Neural crest cell (in vitro differentiated cells): ENCODE results near the gene FRMD3. TPM values are rescaled to one million over a fixed set of nuclear protein-coding genes. Genes with fewer than 3 reads are reported as not detected.

ENCODE experiments used
- DNase-seq: peaks from one replicate; pipeline ENCODE4 v3.0.0; 2021; ENCODE audit warnings: low read depth, mixed read lengths, low spot score
- H3K27ac Mint-ChIP-seq: one replicate; pipeline ENCODE4 v1.8.0; 2021; ENCODE audit warnings: mild to moderate bottlenecking, mixed read lengths; ENCODE audit not compliant: unreplicated experiment
- H3K27me3 Mint-ChIP-seq: 2 replicates; pipeline ENCODE4 v1.8.0; 2021; ENCODE audit warnings: low read depth, mild to moderate bottlenecking, mixed read lengths
- H3K36me3 Mint-ChIP-seq: 2 replicates; pipeline ENCODE4 v1.8.0; 2021; ENCODE audit warnings: low read depth, mild to moderate bottlenecking, mixed read lengths
- H3K4me1 Mint-ChIP-seq: 2 replicates; pipeline ENCODE4 v1.8.0; 2021; ENCODE audit warnings: mixed read lengths
- H3K4me3 Mint-ChIP-seq: one replicate; pipeline ENCODE4 v1.8.0; 2021; ENCODE audit warnings: mild to moderate bottlenecking, mixed read lengths
- H3K9me3 Mint-ChIP-seq: 2 replicates; pipeline ENCODE4 v1.8.0; 2021; ENCODE audit warnings: mixed read lengths
- CTCF ChIP-seq: fragments of 200-600 bp; sonication (generic); conservative IDR thresholded peaks from 2 replicates; pipeline ENCODE4 v1.5.0; 2021; ENCODE audit warnings: antibody characterized with exemption, mild to moderate bottlenecking
- total RNA-seq: library from RNA; stranded (reverse); gene quantifications from 2 replicates; pipeline ENCODE4 v1.2.1, GENCODE V29; 2021

FRMD3 gene
- total RNA-seq, 1 donor from 2014 or later: 2.3 TPM

GRCh38 chr9:83503866-83504265 lies 34.3 kb downstream of the FRMD3 start:
- H3K27ac Mint-ChIP-seq: no peak overlapping the region
- no peaks in the 10 kb centered on the region for H3K36me3 Mint-ChIP-seq
- peaks cover 12% of the 10 kb centered on the region for H3K4me1 Mint-ChIP-seq
- no peaks in the 10 kb centered on the region for H3K9me3 Mint-ChIP-seq
- DNase-seq: no peak
- no peak for TF ChIP-seq CTCF
- no peak overlapping the region for H3K4me3 Mint-ChIP-seq
- no peaks in the 10 kb centered on the region for H3K27me3 Mint-ChIP-seq

GRCh38 chr9:83501565-83501964 lies 36.6 kb downstream of the FRMD3 start:
- no peak overlapping the region for H3K4me3 Mint-ChIP-seq
- TF ChIP-seq CTCF: no peak
- no peaks in the 10 kb centered on the region for H3K27me3 Mint-ChIP-seq
- H3K36me3 Mint-ChIP-seq: no peaks in the 10 kb centered on the region
- H3K27ac Mint-ChIP-seq: no peak overlapping the region
- no peaks in the 10 kb centered on the region for H3K9me3 Mint-ChIP-seq
- no peak for DNase-seq
- peaks cover 8% of the 10 kb centered on the region for H3K4me1 Mint-ChIP-seq

- Mint-ChIP-seq H3K4me3 (no peak overlapping the region), H3K27me3 (no peaks in the 10 kb centered on the region), H3K4me1 (peaks cover 8% of the 10 kb centered on the region), H3K27ac (no peak overlapping the region), H3K36me3 (no peaks in the 10 kb centered on the region), H3K9me3 (no peaks in the 10 kb centered on the region)
- no peak for DNase-seq
- TF ChIP-seq CTCF: no peak
Observed at GRCh38 chr9:83497441-83497840, 40.8 kb downstream of the FRMD3 start.

GRCh38 chr9:83491995-83492394 lies 46.2 kb downstream of the FRMD3 start:
- no peak for TF ChIP-seq CTCF
- Mint-ChIP-seq H3K27me3 (no peaks in the 10 kb centered on the region), H3K27ac (no peak overlapping the region), H3K9me3 (no peaks in the 10 kb centered on the region), H3K4me1 (no peaks in the 10 kb centered on the region), H3K36me3 (no peaks in the 10 kb centered on the region), H3K4me3 (no peak overlapping the region)
- no peak for DNase-seq

GRCh38 chr9:83491413-83491812 lies 46.8 kb downstream of the FRMD3 start:
- H3K36me3 Mint-ChIP-seq: no peaks in the 10 kb centered on the region

More at GRCh38 chr9:83491413-83491812, 46.8 kb downstream of the FRMD3 start:
- no peak for DNase-seq
- Mint-ChIP-seq H3K27me3 (no peaks in the 10 kb centered on the region), H3K4me3 (no peak overlapping the region), H3K27ac (no peak overlapping the region), H3K4me1 (no peaks in the 10 kb centered on the region), H3K9me3 (no peaks in the 10 kb centered on the region)
- TF ChIP-seq CTCF: no peak
